ENCODE results near the gene NUP88. TPM values are rescaled to one million over a fixed set of nuclear protein-coding genes. Genes with fewer than 3 reads are reported as not detected.
"Not testable (repeated sequence)": the region's sequence is repeated elsewhere in the genome, so short reads cannot be mapped to it uniquely, and the experiment has no call there.

NUP88 gene
- total RNA-seq, result 124 and 174 TPM in 2 replicates

DNA sequence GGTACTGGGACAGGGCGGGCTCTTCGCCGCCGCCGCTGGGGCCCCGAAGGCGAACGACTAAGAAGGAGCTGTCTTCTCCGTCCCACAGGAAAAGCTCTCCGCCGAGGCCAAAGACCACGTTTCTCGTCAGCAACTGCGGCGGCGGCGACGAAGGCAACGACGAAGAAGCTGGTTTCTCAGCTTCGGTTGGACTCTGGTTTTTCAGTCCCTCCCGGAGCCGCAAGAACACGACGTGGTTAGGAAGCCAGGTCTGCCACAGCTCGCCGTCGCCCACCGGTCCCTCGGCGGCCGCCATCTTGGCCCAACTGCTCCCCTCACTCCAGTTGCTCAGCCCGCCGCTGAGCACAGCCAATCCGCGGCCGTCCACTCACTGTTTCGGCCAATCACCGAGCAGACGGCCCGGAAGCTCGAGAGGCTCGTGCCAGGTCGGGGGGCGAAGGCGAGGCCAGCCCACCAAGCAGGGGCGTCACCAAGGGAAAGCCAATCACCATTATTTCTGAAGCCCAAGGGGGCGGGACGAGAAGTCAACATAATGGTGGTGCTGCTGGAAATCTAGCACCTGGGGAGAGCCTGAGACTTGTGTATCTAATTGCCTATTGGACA is at the start of gene NUP88:
TSS of gene NUP88 (minus strand) at position 307 of the 603 bp plus-strand sequence. CDS start at position 295, 12 bp downstream.
- peak; percentile 94 for DNase-seq (ENCODE audit: low read depth, low spot score)

DNA sequence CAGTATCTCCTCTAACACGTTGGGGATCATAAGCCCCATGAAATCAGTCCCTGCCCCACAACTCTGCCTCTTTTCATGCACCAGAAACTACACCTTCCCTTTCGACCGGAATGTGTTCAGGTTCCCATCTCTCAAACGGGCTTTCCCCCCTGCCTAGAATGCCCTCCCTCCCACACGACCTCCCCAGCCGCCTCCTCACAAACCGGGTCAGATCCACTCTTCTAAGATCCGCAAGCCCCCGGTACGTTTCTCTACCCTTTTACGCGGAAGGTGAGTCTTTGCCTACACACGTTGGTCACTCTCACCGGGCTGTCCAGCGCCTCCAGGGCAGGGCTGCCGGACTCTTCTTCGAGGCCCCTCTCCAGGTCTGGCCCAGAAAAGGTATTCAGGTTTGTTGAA is 48.6 kb upstream of the NUP88 start:
- no peak for DNase-seq (ENCODE audit: low read depth, low spot score)

DNA sequence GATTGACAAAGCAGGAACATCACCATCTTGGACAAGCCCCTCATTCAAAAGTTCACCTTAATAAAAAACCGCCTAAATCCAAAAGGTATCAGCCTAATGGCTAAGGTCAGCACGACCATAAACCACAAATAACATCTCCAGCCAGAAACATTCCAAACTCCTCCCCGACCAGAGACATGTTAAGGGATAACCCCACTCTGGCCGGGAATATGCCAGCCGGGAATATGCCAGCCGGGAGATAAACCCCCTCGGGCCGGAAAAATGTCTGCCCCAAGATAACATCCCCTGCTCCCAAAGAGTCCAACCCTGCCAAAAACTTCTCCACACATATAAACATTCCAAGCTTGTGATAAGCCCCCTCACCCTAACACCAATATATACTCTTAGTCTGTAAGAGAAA is 48.0 kb upstream of the NUP88 start:
- no peak for DNase-seq (ENCODE audit: low read depth, low spot score)

DNA sequence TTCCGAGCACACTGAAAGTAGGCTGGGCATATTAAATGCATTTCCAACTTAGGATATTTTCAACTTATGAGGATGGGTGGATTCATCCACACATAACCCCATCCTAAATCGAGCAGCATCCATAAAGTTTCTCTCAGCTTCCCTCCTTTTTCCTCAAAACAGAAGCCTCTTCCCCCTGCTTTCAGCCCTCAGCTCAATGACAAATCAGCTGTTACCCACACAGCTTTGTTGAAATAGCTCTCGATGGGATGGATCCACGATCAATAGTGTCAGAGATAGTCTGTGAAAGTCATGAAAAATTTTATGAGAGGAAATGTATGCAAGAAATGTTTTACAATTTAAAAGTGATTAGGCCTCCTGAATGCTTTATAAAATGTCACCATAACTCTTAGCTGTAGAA is 46.8 kb upstream of the NUP88 start:
- DNase-seq (ENCODE audit: low read depth, low spot score), result no peak

DNA sequence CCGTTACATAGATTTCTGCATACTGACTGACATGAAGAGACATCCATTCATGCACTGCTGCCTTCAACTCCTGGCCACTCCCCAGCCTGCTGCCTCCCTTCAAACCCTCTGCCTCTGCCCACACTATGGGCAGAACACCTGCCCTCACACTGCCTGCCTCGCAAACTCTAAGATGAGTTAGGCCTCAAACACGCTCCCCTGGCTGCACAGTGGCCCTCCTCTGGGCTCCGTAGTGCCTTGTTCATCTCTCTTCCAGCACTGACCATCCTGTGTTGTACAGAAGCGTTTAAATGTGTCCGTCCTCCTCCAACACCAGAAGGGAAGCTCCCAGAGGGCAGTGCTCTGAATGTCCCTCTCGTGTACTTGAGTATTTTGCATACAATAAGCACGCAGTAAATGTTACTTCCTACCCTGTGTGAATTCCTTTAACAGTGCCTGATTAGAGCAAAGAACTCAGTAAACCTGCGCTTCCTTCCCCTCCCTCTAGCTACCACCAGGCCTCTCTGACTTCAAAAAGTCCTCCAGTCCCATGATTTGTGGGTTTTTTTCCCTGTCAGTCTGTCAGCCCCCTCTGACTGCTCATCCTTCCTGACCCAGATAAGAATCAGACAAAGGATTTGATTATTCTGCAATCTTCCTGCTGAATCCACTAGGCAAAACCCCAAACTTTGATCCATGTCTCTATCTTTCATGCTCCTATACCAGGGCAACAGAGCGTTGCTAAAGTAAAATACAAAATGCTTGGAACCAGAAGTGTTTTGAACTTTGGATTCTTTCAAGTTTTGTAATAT is 45.5 kb upstream of the NUP88 start:
- no peak for DNase-seq (ENCODE audit: low read depth, low spot score)

DNA sequence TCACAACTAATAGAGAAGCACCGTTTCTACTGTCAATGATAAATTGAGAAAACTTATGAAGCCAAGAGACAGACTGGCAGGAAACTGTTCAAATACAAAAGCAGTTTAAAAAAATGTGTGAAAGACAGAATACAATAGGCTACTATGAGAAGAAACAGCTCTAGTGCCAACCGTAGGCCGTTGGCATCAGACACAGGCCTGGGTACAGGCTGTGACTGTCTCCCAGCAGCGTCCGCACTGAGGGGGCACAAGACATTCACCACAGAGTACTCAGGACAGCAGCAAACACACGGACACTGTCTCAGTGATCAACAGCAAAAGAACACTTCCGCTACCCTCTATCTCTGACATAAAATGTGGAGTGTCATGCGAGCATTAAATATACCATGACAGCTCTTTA is 27.3 kb upstream of the NUP88 start:
- no peak for DNase-seq (ENCODE audit: low read depth, low spot score)

DNA sequence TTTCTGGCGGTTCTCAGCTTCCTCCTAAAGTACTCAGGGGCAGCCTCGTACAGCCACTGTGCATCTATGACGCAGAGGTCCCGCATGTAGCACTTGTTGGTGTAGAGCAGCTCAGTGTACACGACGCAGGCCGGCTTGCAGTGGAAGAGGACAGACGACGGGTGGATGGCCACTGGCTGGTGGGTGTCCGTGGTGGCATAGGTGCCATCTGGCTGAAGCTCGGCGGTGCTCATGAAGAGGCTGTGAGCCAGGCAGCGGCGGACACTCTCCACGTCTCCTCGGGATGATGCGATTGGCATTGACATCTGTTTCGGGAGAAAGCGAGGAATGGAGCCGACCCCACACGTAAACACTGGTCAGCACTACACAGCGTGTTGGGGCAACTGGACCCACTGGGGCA is 24.7 kb upstream of the NUP88 start:
- DNase-seq (ENCODE audit: low read depth, low spot score), result no peak

DNA sequence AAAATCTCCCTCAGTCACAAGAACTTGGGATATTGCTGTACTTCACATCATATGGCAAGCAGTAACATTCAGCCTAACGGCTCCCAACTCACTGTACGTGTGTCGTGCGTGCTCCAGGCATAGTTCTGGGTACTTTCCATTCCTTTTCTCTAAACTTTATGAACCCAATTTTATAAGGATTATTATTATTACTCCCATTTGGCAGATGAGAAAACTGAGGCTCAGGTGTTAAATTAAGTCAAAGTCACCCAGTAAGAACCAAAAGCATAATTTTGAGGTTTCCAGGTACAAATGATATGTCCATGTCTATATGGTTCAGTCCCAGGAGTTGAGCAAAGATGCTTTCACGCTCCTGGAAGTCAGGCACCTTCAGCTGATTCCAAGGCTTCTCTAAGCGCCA is 24.3 kb upstream of the NUP88 start:
- no peak for DNase-seq (ENCODE audit: low read depth, low spot score)

DNA sequence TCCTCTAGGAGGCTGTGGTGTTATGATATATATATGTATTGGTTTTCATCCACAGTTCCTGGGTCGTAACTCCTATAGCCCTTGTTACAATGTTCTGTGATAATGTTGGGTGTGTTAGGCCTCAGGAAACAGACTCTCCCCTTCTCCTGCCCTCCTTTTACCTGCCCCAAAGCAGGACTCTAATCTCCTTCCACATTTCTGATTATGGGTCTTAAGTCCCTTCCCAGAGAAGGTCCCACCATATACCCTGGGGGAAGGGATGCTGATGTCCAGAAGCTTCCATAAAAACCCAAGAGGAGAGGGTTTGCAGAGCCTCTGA is 19.9 kb upstream of the NUP88 start:
- no peak for DNase-seq (ENCODE audit: low read depth, low spot score)

DNA sequence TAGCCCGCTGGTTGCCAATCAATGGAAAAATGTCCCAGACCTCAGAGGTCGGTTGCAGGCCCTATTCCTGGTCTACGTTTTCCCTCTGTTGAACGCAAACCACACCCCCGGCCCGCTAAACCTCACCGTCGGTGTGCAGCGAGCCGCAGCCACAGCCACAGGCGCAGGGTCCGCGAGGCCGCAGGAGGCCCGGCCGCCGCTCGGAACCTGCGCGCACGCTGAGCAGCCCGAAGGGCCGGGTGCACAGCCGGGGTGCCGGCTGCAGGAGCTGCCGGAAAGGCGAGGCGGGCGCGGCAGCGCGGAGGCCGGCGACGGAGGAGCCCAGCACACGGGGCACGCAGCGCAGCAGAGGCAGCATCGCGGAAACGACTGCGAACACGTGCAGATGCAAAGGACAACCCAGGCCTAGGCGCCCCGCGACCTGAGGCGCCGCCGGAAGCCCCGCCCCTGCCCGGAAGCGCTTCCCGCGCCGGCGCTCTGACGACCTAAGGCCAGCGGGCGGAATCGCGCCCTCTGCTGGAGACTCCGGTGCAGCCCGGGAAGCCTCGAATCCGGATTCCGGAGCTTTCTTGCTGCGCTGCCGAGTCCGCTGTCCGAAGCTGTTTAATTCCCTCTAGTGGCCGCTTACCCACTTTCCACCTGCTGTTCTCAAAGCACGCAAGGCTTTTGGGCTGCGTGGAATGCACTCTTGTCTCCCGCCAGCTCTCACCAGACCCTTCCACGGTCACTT is 19.4 kb upstream of the NUP88 start, which contains the start of gene C1QBP:
TSS of gene C1QBP (minus strand) at position 440 of the 730 bp plus-strand sequence. CDS start at position 358, 82 bp downstream.
- peak; percentile 72 for DNase-seq (ENCODE audit: low read depth, low spot score)

DNA sequence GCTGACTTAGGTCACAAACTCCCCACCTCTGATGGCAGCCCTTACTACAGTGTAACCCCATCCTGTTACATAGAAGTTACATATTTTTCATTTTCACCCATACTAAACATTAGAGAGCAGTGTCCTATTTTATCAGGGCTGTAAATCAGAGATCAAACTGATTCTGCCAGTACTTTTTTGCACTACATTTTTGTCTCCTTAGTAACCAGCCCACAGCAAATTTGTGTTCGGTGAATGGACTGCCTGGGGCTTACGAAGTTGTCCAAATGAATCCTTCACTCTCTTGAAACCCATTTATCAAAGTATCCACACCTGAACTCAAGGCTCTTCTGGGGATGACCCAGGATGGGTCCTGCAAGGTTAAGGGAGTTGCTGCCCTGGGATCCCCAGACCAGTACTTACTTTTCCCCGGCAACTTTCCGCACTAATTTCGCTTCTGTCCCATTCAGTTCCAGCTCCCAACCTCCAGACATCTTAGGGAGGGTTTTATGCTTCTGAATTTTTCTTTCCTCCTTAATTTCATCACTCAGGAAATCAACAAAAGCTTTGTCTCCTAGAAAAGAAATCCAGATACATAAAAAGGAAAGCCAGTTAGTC is 18.4 kb upstream of the NUP88 start:
- no peak for DNase-seq (ENCODE audit: low read depth, low spot score)

DNA sequence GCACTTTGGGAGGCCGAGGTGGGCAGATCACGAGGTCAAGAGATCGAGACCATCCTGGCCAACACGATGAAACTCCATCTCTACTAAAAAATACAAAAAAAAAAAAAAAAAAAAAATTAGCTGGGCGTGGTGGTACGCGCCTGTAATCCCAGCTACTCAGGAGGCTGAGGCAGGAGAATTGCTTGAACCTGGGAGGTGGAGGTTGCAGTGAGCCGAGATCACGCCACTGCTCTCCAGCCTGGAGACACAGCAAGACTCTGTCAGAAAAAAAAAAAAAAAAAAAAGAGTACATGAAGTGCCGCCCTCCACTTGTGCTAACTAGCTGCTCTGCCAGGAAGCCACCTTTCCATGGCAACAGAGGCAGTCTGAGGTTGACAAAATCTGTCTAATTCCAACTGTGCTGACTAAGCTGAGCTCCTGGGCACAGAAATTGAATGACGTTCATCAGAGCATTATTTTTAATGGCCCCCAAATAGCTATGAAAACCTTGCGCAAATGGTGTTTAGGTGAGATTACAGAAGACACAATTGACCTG is 16.4 kb upstream of the NUP88 start:
- DNase-seq (ENCODE audit: low read depth, low spot score), result not testable (repeated sequence)

DNA sequence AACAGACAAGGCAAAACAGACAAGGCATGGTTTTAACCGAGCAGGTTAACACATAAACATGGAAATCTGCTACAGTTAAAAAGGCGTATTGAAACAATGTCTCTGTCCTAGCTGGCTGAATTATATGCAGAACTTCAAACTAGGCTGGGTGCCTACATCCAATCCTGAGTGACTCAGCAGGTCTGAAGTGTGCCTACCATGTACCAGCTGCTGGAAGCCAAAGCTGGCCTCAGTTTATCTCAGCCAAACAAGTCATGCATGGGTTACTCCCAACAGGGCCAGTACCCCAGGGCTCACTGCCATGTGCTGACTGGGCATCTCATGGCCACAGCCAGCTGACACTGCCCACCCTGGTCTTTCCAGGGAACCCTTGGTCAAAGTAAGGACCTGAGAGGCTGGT is 15.5 kb upstream of the NUP88 start:
- no peak for DNase-seq (ENCODE audit: low read depth, low spot score)

DNA sequence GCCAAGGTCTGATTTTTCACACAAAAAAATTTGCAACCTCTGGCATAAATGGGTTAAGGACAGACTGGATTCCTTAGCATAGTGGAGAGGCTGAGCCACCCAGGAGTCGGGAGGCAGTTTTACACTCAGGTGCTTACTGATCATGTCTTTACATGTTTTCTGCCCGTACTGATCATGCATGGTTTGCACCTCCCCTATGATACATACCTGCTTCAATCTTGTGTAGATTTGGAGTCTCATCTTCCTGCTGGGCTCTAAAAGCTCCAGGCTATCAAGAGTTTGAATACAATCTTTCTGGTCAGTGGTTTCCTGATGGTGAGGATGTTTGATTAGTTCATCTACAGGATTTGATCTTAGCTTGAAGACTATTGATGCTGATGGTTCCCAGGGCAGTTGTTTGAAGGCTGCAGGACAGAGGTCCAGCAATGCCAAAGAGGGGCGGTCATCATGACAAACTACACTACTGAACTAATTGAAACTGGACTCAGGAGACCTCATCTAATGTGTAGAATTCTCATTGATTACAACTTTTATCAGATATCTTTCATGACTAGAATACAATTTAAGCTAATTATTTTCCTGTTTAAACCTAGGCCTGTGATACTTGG is 12.6 kb upstream of the NUP88 start:
- DNase-seq (ENCODE audit: low read depth, low spot score), result no peak

DNA sequence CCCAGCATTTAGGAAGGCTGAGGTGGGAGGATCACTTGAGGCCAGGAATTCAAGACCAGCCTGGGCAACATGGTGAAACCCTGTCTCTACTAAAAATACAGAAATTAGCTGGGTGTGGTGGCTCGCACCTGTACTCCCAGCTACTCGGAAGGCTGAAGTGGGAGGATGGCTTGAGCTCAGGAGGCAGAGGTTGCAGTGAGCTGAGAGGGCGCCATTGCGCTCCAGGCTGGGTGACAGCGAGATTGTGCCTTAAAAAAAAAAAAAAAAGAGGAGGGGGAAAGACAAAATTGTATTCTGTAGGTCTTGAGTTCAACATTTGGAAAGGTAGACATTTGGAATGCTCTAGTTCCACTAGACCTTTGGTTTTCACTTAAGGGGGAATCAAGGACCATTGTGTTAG is 11.8 kb upstream of the NUP88 start:
- not testable (repeated sequence) for DNase-seq (ENCODE audit: low read depth, low spot score)

DNA sequence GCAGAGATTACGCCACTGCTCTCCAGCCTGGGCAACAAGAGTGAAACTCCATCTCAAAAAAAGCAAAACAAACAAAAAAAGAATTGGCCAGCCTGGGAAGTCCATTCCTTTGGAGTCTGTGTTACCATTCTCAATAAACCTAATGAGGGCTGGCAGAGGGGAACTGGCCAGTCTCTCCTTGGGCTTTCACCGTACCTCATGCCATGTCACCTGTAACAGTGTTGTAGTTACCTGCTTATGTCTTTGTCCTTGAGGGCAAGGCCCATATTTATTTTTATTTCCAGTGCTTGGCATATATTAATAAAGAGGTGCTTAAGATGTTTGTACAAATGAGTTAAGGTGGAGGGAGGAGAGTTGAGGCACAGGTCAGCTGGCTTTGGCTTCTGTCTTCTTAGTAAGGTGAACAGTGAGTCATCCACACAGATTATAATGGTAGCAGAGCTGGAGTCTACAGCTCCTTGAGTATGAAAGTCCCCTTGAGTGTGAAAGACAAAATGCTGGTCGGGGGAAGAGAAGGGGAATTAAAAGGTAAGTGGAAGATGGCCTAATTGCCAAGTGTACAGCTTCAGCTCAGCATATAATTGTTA is 11.0 kb upstream of the NUP88 start:
- no peak for DNase-seq (ENCODE audit: low read depth, low spot score)

DNA sequence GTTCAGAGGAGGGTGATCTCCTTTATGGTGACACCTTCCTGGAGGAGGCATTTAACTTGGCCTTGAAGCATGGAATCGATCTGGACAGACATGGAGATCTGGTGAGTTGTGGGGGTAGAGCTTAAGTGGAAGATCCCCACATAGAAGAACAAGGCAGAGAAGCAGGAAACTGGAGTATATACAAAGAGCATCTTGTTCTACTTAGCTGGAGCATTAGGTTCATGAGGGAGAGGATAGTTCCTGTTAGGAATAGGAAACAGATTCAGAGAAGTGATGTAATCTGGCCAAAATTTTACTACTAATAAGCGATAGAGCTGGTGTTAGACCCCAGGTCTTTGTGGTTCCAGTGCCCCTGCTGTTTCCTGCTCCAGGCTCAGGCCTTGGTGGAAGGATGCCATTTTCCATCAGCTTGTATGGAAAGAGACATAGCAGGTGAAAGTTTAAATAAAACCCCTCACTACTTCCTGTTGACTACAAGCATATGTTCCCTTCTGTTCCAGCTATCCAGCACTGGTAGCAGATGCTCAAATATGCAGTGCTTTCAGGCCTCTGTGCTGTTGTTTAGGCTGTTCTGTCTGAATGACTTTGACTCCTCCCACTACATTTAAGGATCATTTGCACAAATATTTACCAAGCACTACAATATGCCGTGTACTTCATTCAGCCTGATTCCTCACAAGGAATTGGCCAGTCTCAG is 9.9 kb upstream of the NUP88 start:
- no peak for DNase-seq (ENCODE audit: low read depth, low spot score)

DNA sequence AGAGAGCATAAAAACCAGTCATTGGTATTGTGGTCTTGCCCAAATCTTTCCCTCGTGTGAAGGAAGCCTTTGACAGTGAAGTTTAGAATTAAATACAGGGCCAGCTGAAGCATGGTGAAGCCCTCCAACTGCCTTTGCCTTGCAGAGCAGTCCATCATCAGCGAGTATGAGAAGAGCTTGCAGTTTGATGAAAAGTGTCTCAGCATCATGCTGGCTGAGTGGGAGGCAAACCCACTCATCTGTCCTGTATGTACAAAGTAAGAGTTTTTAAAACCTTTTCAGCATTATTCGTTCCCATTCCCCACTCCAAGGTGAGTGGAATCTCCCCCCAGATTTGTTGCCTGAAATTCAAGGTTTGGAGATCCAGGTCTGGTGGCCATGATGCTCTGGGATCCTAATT is 6.4 kb upstream of the NUP88 start:
- DNase-seq (ENCODE audit: low read depth, low spot score), result no peak

DNA sequence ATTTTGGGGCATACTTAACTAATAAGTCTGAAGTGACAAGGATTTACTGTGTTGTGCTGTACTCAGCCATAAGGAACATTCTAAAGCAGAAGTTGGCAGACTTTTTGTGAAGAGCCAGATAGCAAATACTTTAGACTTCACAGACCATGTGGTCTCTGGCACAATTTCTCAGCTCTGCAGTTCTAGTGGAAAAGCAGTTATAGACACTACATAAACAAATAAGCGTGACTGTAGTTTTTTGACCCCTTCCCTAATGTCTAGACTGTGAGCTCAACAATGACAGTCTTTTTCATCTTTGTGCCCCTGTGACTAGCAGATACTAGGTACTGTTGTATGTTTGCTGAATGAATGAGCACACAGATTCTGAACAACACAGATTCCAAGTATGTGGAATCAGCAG is 5.4 kb upstream of the NUP88 start:
- no peak for DNase-seq (ENCODE audit: low read depth, low spot score)

DNA sequence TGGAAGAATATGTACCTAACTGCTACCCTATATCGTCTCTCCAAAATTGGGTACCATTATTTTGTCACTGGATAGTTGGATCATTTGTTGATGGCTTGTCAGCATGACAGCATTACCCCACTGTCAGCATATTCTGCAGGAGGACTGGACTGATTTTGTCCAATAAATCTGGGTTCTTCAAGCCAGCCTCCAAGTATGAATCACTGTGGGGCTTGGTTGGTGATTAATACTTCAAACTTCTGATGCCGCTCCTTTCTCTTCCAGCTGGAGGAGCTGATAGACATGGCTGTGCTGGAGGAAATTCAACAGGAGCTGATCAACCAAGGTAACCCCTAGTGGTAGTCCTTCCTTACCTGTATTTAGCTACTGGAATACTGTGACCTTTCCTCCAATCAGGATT is 3.0 kb upstream of the NUP88 start:
- DNase-seq (ENCODE audit: low read depth, low spot score), result no peak
